Upper lobe of left lung (tissue), 6 donors: ENCODE data around the gene HIGD1C. TPM values are rescaled to one million over a fixed set of nuclear protein-coding genes. Genes with fewer than 3 reads are reported as not detected.
"Not testable (repeated sequence)": the region's sequence is repeated elsewhere in the genome, so short reads cannot be mapped to it uniquely, and the experiment has no call there.

ENCODE experiments used
- ATAC-seq, 2 donors: fragments of 200-7000 bp; cut with Tn5 transposase; one replicate each; pipeline ENCODE4 v1.9.1; 2022; ENCODE audit warnings: mild to moderate bottlenecking in 2 of 2, moderate library complexity in 2 of 2; ENCODE audit not compliant: low FRiP score in 2 of 2
- DNase-seq, 2 donors: peaks; one replicate each; pipeline ENCODE4 v3.0.0-alpha.2; 2019 to 2020
- H3K27ac ChIP-seq, 4 donors: fragments of 200-600 bp; sonication (generic); one replicate each; pipeline ENCODE4 v1.5.1; 2016 to 2019
- H3K27me3 ChIP-seq, 4 donors: fragments of 200-600 bp; sonication (generic); one replicate each; pipeline ENCODE4 v1.5.1; 2017 to 2019
- H3K36me3 ChIP-seq, 4 donors: fragments of 200-600 bp; sonication (generic); one replicate each; pipeline ENCODE4 v1.5.1; 2016 to 2019
- H3K4me1 ChIP-seq, 4 donors: fragments of 200-600 bp; sonication (generic); one replicate each; pipeline ENCODE4 v1.5.1; 2018 to 2019
- H3K4me3 ChIP-seq, 4 donors: fragments of 200-600 bp; sonication (generic); one replicate each; pipeline ENCODE4 v1.5.1; 2017 to 2019; ENCODE audit warnings: mild to moderate bottlenecking in 2 of 4, moderate library complexity in 1 of 4
- H3K9me3 ChIP-seq, 4 donors: fragments of 200-600 bp; sonication (generic); one replicate each; pipeline ENCODE4 v1.5.1; 2018 to 2019
- CTCF ChIP-seq, 6 experiments: fragments of 450-650 bp in 4 of 6; fragments of 200-600 bp in 2 of 6; sonication (generic) in 2 of 6; IDR thresholded peaks; one replicate each; pipeline ENCODE4 v1.5.1; 2016 to 2019; ENCODE audit warnings: antibody characterized with exemption in 6 of 6
- EP300 ChIP-seq, 4 donors: sonication (generic); formaldehyde crosslinking; IDR thresholded peaks; one replicate each; pipeline ENCODE4 v1.5.1; 2017; ENCODE audit warnings: antibody characterized with exemption in 4 of 4, control low read depth in 2 of 4
- POLR2A ChIP-seq, 4 donors: fragments of 450-650 bp; IDR thresholded peaks; one replicate each; pipeline ENCODE4 v1.5.1; 2016 to 2017; ENCODE audit warnings: antibody characterized with exemption in 4 of 4, mild to moderate bottlenecking in 2 of 4
- POLR2AphosphoS5 ChIP-seq, 2 donors: sonication (generic); formaldehyde crosslinking; IDR thresholded peaks; one replicate each; pipeline ENCODE4 v1.5.1; 2017; ENCODE audit warnings: antibody characterized with exemption in 2 of 2
- WGBS, 2 donors: methylation state at CpG; one replicate each; pipeline ENCODE4 v1.1.5; 2017 to 2018; 5-methylcytosine and 5-hydroxymethylcytosine counted together
- total RNA-seq, 6 donors: library from RNA; depleted of rRNA in 4 of 6; stranded (reverse); fragments of >200 nt in 4 of 6; gene quantifications; one replicate each; pipeline versions ENCODE4 v1.1.0 to v1.2.1, GENCODE V29; 2016 to 2021
- donor health status: DM: no; HTN: no; CAD: no; lungs with moderate emphysema.
- donor health status: DM: no; HTN: yes; CAD: no; lungs with severe emphysema.

HIGD1C gene
- total RNA-seq, 6 donors from 2014 or later: not detected

GRCh38 chr12:50926932-50927331 lies 25.4 kb upstream of the HIGD1C start:
- WGBS, 2 donors: 21 to 23% methylated on average over 3 of the region's 3 CpGs
- Histone ChIP-seq H3K4me3 (peak overlapping the region; percentile 36 to 83 (median 70)), H3K36me3 (peaks cover 7 to 19% (median 16%) of the 10 kb centered on the region in 4 donors), H3K4me1 (peaks cover 21 to 67% (median 37%) of the 10 kb centered on the region in 4 donors), H3K27ac (peak overlapping the region; percentile 38 to 89 (median 86))
- not testable (repeated sequence) for H3K27me3 ChIP-seq, ATAC-seq, DNase-seq, H3K9me3 ChIP-seq
- peak in 1 of 4 donors; percentile 13 for TF ChIP-seq POLR2A (IDR thresholded peaks at IDR 0.05)

DNA sequence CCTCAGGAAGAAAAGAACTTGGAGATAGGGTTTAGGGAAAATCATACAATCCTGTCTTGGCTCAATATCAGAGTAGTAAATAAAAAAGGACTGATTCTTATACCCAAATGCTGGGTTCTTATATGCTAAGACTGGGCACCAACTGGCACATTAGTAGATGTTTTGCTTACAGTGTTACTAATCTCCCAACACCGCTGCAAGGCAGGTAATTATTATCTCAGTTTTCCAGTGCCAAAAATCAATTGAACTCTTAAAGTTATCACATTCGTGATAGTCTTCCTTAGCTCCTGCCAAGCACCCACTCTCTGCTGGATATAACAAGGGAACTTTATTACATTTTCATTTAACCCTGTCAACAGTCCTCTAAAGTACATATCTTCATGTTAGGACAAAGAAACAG lies 25.0 kb upstream of the HIGD1C start:
- Histone ChIP-seq H3K36me3 (peaks cover 7 to 21% (median 16%) of the 10 kb centered on the region in 4 donors), H3K27me3 (no peaks in the 10 kb centered on the region), H3K4me3 (peak overlapping the region; percentile 36 to 83 (median 70)), H3K27ac (peak overlapping the region; percentile 38 to 89 (median 86)), H3K4me1 (peaks cover 19 to 68% (median 36%) of the 10 kb centered on the region in 4 donors), H3K9me3 (no peaks in the 10 kb centered on the region)
- WGBS, 2 donors: 21 to 33% methylated on average over 2 of the region's 2 CpGs
- DNase-seq (no peak), ATAC-seq (no peak)
- TF ChIP-seq EP300 (IDR thresholded peaks at IDR 0.05) (no peak), POLR2AphosphoS5 (IDR thresholded peaks at IDR 0.05) (no peak), POLR2A (IDR thresholded peaks at IDR 0.05) (no peak), CTCF (IDR thresholded peaks at IDR 0.05) (no peak)

- no peaks in the 10 kb centered on the region for H3K27me3 ChIP-seq
- ATAC-seq (no peak), DNase-seq (no peak)
- WGBS, 2 donors: 70 to 82% methylated on average over 6 of the region's 6 CpGs
- H3K27ac ChIP-seq: peak overlapping the region; percentile 38 to 89 (median 86)
- H3K4me3 ChIP-seq: peak overlapping the region in 3 of 4 donors; percentile 70 to 83 (median 70)
- no peak for TF ChIP-seq POLR2A (IDR thresholded peaks at IDR 0.05)
- no peak for TF ChIP-seq EP300 (IDR thresholded peaks at IDR 0.05)
- no peak for TF ChIP-seq POLR2AphosphoS5 (IDR thresholded peaks at IDR 0.05)
- TF ChIP-seq CTCF (IDR thresholded peaks at IDR 0.05): no peak
- no peaks in the 10 kb centered on the region for H3K9me3 ChIP-seq
- H3K36me3 ChIP-seq: peaks cover 7 to 21% (median 16%) of the 10 kb centered on the region in 4 donors
- H3K4me1 ChIP-seq: peaks cover 15 to 68% (median 35%) of the 10 kb centered on the region in 4 donors
Observed at GRCh38 chr12:50927766-50928224, 24.5 kb upstream of the HIGD1C start.

GRCh38 chr12:50928392-50928791 lies 24.0 kb upstream of the HIGD1C start:
- ATAC-seq: no peak
- 51 to 54% methylated on average over 3 of the region's 3 CpGs for WGBS, 2 donors

DNA sequence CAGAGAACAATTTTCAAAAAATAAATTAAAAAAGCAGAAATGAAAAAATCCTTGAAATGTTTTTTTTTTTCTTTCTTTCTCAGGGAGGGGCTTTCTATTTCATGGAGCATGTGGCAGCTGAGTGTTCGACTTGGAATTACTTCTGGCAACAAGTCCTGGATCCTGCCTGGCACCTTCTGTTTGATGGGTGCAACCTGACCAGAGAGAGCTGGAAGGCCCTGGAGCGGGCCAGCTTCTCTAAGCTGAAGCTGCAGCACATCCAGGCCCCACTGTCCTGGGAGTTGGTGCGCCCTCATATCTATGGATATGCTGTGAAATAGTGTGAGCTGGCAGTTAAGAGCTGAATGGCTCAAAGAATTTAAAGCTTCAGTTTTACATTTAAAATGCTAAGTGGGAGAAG lies 22.5 kb upstream of the HIGD1C start:
- WGBS, 2 donors: 88 to 89% methylated on average over 3 of the region's 3 CpGs
- ATAC-seq (no peak), DNase-seq (no peak)
- Histone ChIP-seq H3K9me3 (no peaks in the 10 kb centered on the region), H3K36me3 (peaks cover 7 to 21% (median 16%) of the 10 kb centered on the region in 4 donors), H3K4me1 (peaks cover 16 to 76% (median 41%) of the 10 kb centered on the region in 4 donors), H3K27ac (no peak overlapping the region), H3K27me3 (no peaks in the 10 kb centered on the region), H3K4me3 (no peak overlapping the region)
- TF ChIP-seq CTCF (IDR thresholded peaks at IDR 0.05): no peak
- no peak for TF ChIP-seq EP300 (IDR thresholded peaks at IDR 0.05)
- no peak for TF ChIP-seq POLR2AphosphoS5 (IDR thresholded peaks at IDR 0.05)

More at GRCh38 chr12:50928392-50928791, 24.0 kb upstream of the HIGD1C start:
- Histone ChIP-seq H3K9me3 (no peaks in the 10 kb centered on the region), H3K36me3 (peaks cover 7 to 21% (median 16%) of the 10 kb centered on the region in 4 donors), H3K27ac (peak overlapping the region in 3 of 4 donors; percentile 84 to 89 (median 87)), H3K27me3 (no peaks in the 10 kb centered on the region), H3K4me1 (peaks cover 11 to 68% (median 34%) of the 10 kb centered on the region in 4 donors), H3K4me3 (peak overlapping the region in 3 of 4 donors; percentile 70 to 83 (median 70))
- TF ChIP-seq POLR2A (IDR thresholded peaks at IDR 0.05): no peak
- TF ChIP-seq POLR2AphosphoS5 (IDR thresholded peaks at IDR 0.05): no peak
- no peak for TF ChIP-seq CTCF (IDR thresholded peaks at IDR 0.05)
- no peak for TF ChIP-seq EP300 (IDR thresholded peaks at IDR 0.05)
- DNase-seq: no peak

GRCh38 chr12:50930477-50930876 lies 21.9 kb upstream of the HIGD1C start:
- not testable (repeated sequence) for H3K4me3 ChIP-seq, DNase-seq, ATAC-seq, H3K9me3 ChIP-seq, H3K27me3 ChIP-seq
- 87 to 89% methylated on average over 12 of the region's 12 CpGs for WGBS, 2 donors
- Histone ChIP-seq H3K36me3 (peaks cover 7 to 21% (median 16%) of the 10 kb centered on the region in 4 donors), H3K27ac (peak overlapping the region in 1 of 4 donors; percentile 2), H3K4me1 (peaks cover 16 to 82% (median 47%) of the 10 kb centered on the region in 4 donors)
